Measurements from ENCODE around the gene MYO10. TPM values are rescaled to one million over a fixed set of nuclear protein-coding genes. Genes with fewer than 3 reads are reported as not detected.

The MYO10 gene
- total and polyA plus RNA-seq, 2 of the 8 experiments (the other 6 are each of a cell fraction or from before 2014, with no cell fraction given): 21.5 to 107 TPM

DNA sequence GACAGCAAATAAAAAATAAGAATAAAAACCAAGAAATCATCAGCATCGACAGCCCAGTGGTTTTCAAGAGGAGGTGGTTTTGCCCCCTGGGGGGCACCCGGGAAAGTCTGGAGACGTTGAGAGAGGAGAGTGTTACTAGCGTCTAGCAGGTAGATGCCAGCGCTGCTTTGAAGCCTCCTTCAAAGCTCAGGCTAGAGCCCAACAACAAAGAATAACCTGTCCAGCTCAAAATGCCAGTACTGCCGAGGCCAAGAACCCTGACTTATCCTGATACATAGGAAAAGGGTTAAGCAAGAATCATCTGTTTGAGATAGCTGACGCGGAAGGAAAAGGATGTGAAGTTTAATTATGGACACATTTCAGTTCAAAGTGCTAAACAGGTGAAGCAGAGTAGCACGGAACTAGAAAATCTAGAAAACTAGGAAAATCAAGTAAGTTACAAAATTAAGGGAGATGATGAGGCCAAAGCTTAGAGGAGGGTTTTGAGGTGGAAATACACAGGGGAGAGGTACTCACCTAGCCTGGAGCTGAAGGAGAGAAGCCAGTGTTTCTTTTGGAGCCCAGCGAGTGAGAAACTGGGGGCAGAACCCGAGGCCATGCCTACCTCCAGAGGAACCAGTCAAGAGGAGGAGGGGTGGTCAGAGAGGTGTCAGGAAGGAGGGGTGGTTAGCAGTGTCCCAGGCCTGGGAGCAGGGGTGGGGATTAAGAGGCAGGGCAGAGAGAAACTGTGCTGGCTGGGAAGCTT, 198.3 kb downstream of the MYO10 start (continued):
- TF ChIP-seq, protein P1, sequence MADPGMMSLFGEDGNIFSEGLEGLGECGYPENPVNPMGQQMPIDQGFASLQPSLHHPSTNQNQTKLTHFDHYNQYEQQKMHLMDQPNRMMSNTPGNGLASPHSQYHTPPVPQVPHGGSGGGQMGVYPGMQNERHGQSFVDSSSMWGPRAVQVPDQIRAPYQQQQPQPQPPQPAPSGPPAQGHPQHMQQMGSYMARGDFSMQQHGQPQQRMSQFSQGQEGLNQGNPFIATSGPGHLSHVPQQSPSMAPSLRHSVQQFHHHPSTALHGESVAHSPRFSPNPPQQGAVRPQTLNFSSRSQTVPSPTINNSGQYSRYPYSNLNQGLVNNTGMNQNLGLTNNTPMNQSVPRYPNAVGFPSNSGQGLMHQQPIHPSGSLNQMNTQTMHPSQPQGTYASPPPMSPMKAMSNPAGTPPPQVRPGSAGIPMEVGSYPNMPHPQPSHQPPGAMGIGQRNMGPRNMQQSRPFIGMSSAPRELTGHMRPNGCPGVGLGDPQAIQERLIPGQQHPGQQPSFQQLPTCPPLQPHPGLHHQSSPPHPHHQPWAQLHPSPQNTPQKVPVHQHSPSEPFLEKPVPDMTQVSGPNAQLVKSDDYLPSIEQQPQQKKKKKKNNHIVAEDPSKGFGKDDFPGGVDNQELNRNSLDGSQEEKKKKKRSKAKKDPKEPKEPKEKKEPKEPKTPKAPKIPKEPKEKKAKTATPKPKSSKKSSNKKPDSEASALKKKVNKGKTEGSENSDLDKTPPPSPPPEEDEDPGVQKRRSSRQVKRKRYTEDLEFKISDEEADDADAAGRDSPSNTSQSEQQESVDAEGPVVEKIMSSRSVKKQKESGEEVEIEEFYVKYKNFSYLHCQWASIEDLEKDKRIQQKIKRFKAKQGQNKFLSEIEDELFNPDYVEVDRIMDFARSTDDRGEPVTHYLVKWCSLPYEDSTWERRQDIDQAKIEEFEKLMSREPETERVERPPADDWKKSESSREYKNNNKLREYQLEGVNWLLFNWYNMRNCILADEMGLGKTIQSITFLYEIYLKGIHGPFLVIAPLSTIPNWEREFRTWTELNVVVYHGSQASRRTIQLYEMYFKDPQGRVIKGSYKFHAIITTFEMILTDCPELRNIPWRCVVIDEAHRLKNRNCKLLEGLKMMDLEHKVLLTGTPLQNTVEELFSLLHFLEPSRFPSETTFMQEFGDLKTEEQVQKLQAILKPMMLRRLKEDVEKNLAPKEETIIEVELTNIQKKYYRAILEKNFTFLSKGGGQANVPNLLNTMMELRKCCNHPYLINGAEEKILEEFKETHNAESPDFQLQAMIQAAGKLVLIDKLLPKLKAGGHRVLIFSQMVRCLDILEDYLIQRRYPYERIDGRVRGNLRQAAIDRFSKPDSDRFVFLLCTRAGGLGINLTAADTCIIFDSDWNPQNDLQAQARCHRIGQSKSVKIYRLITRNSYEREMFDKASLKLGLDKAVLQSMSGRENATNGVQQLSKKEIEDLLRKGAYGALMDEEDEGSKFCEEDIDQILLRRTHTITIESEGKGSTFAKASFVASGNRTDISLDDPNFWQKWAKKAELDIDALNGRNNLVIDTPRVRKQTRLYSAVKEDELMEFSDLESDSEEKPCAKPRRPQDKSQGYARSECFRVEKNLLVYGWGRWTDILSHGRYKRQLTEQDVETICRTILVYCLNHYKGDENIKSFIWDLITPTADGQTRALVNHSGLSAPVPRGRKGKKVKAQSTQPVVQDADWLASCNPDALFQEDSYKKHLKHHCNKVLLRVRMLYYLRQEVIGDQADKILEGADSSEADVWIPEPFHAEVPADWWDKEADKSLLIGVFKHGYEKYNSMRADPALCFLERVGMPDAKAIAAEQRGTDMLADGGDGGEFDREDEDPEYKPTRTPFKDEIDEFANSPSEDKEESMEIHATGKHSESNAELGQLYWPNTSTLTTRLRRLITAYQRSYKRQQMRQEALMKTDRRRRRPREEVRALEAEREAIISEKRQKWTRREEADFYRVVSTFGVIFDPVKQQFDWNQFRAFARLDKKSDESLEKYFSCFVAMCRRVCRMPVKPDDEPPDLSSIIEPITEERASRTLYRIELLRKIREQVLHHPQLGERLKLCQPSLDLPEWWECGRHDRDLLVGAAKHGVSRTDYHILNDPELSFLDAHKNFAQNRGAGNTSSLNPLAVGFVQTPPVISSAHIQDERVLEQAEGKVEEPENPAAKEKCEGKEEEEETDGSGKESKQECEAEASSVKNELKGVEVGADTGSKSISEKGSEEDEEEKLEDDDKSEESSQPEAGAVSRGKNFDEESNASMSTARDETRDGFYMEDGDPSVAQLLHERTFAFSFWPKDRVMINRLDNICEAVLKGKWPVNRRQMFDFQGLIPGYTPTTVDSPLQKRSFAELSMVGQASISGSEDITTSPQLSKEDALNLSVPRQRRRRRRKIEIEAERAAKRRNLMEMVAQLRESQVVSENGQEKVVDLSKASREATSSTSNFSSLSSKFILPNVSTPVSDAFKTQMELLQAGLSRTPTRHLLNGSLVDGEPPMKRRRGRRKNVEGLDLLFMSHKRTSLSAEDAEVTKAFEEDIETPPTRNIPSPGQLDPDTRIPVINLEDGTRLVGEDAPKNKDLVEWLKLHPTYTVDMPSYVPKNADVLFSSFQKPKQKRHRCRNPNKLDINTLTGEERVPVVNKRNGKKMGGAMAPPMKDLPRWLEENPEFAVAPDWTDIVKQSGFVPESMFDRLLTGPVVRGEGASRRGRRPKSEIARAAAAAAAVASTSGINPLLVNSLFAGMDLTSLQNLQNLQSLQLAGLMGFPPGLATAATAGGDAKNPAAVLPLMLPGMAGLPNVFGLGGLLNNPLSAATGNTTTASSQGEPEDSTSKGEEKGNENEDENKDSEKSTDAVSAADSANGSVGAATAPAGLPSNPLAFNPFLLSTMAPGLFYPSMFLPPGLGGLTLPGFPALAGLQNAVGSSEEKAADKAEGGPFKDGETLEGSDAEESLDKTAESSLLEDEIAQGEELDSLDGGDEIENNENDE (IDR thresholded peaks at IDR 0.05; ENCODE audit: insufficient replicate concordance, low read length): no peak
- TF ChIP-seq CHD2 (IDR thresholded peaks at IDR 0.05; ENCODE audit: low read length) (no peak), GABPA (IDR thresholded peaks at IDR 0.05; ENCODE audit: borderline replicate concordance, insufficient read depth, low read length) (no peak), BRCA1 (IDR thresholded peaks at IDR 0.05; ENCODE audit: low read depth, low read length) (no peak), TBP (IDR thresholded peaks at IDR 0.05; ENCODE audit: low read depth, low read length) (peak; percentile 70), SAP30 (IDR thresholded peaks at IDR 0.05; ENCODE audit: insufficient read depth, insufficient replicate concordance, low read length) (peak; percentile 61), TAF1 (IDR thresholded peaks at IDR 0.05; ENCODE audit: low read depth, low read length) (peak; percentile 67), ZNF274 (IDR thresholded peaks at IDR 0.05; ENCODE audit: borderline replicate concordance, extremely low read depth, low read length) (no peak), POU5F1 (IDR thresholded peaks at IDR 0.05; ENCODE audit: low read depth, low read length) (no peak), SIN3A (conservative IDR thresholded peaks at IDR 0.05 in 1 of 2, IDR thresholded peaks at IDR 0.05 in 1 of 2; ENCODE audit: low read depth in 1 of 2, low read length in 2 of 2) (0 out of 4 replicates have a peak, but pooled peaks have one; percentile 67 to 69)
